Common myeloid progenitor, CD34-positive (primary cell): Measurements from ENCODE around the gene DZIP1L.

Experiments
- CTCF ChIA-PET: fragments of 350-600 bp; sonication (Branson Sonifier 250); formaldehyde crosslinking; loops from one replicate; lab custom pipeline; 2021; ENCODE audit warnings: antibody characterized with exemption; lab: Charles Lee
- POLR2A ChIA-PET: fragments of 350-600 bp; sonication (Branson Sonifier 250); formaldehyde crosslinking; loops from one replicate; lab custom pipeline; 2021; ENCODE audit warnings: antibody characterized with exemption; lab: Charles Lee
- DNase-seq, 3 donors: peaks; one replicate each; pipeline versions ENCODE4 v3.0.0 to v3.0.0-alpha.2; 2013
- H3K27ac ChIP-seq, 2 experiments: 1 replicate in 1 of 2; 2 replicates in 1 of 2; pipeline ENCODE4 v1.7.0; 2013; ENCODE audit warnings: inconsistent platforms in 2 of 2, low read length in 2 of 2, mild to moderate bottlenecking in 2 of 2, low read depth in 1 of 2, moderate library complexity in 1 of 2; ENCODE audit not compliant: severe bottlenecking in 2 of 2, insufficient read depth in 1 of 2, poor library complexity in 1 of 2
- H3K27me3 ChIP-seq, 5 experiments: replicated peaks in 2 of 5; 1 replicate in 3 of 5; 2 replicates in 2 of 5; pipeline versions ENCODE4 v1.6.1 to v1.7.0; 2013; ENCODE audit warnings: low read length in 4 of 5, mild to moderate bottlenecking in 2 of 5, moderate library complexity in 2 of 5, inconsistent platforms in 1 of 5; ENCODE audit not compliant: insufficient read depth in 5 of 5, control insufficient read depth in 4 of 5
- H3K36me3 ChIP-seq, 4 experiments: 1 replicate in 2 of 4; 2 replicates in 2 of 4; pipeline versions ENCODE4 v1.6.1 to v1.7.0; 2013; ENCODE audit warnings: low read length in 3 of 4, control low read depth in 1 of 4, mild to moderate bottlenecking in 1 of 4; ENCODE audit not compliant: control insufficient read depth in 4 of 4, insufficient read depth in 4 of 4
- H3K4me1 ChIP-seq, 4 experiments: 1 replicate in 3 of 4; 2 replicates in 1 of 4; pipeline versions ENCODE4 v1.6.1 to v1.7.1; 2013; ENCODE audit warnings: low read length in 3 of 4, mild to moderate bottlenecking in 3 of 4, control low read depth in 1 of 4, inconsistent platforms in 1 of 4, moderate library complexity in 1 of 4; ENCODE audit not compliant: control insufficient read depth in 4 of 4, insufficient read depth in 4 of 4; ENCODE audit errors: control extremely low read depth in 1 of 4
- H3K4me3 ChIP-seq, 7 experiments: 1 replicate in 4 of 7; 2 replicates in 3 of 7; pipeline versions ENCODE4 v1.5.1 to v1.7.0; 2013; ENCODE audit warnings: mild to moderate bottlenecking in 7 of 7, low read length in 6 of 7, moderate library complexity in 6 of 7, inconsistent platforms in 2 of 7, low read depth in 2 of 7, control low read depth in 1 of 7; ENCODE audit not compliant: insufficient read depth in 4 of 7, control insufficient read depth in 1 of 7; ENCODE audit errors: extremely low read depth in 1 of 7
- H3K9me3 ChIP-seq, 5 experiments: 1 replicate in 4 of 5; 2 replicates in 1 of 5; pipeline versions ENCODE4 v1.6.1 to v1.7.1; 2013; ENCODE audit warnings: low read length in 4 of 5, mild to moderate bottlenecking in 2 of 5, inconsistent platforms in 1 of 5, low read depth in 1 of 5, moderate library complexity in 1 of 5; ENCODE audit not compliant: control insufficient read depth in 4 of 5, insufficient read depth in 2 of 5; ENCODE audit errors: control extremely low read depth in 1 of 5
- WGBS: methylation state at CpG from one replicate; pipeline ENCODE4 v1.1.5; 2013; ENCODE audit not compliant: insufficient coverage; 5-methylcytosine and 5-hydroxymethylcytosine counted together

Gene DZIP1L

GRCh38 chr3:138082085-138082991 is 33.1 kb downstream of the DZIP1L start:
- Histone ChIP-seq H3K9me3 (no peaks in the 10 kb centered on the region), H3K27ac (no peak overlapping the region), H3K4me3 (no peak overlapping the region), H3K27me3 (no peaks in the 10 kb centered on the region), H3K36me3 (peaks cover 0 to 12% (median 0%) of the 10 kb centered on the region in 4 experiments), H3K4me1 (no peaks in the 10 kb centered on the region)
- ChIA-PET CTCF (interaction anchor here (1.0 to 1.9 kb wide), 5 partner anchors 12 to 36 kb away, joined by 3 to 7 read pairs (median 5); partner anchors contain the start of gene DZIP1L), POLR2A (no interaction called here)
- WGBS = 93% methylated on average over 4 of the region's 8 CpGs
- DNase-seq = peak in 2 of 3 donors; percentile 17 to 38

DNA sequence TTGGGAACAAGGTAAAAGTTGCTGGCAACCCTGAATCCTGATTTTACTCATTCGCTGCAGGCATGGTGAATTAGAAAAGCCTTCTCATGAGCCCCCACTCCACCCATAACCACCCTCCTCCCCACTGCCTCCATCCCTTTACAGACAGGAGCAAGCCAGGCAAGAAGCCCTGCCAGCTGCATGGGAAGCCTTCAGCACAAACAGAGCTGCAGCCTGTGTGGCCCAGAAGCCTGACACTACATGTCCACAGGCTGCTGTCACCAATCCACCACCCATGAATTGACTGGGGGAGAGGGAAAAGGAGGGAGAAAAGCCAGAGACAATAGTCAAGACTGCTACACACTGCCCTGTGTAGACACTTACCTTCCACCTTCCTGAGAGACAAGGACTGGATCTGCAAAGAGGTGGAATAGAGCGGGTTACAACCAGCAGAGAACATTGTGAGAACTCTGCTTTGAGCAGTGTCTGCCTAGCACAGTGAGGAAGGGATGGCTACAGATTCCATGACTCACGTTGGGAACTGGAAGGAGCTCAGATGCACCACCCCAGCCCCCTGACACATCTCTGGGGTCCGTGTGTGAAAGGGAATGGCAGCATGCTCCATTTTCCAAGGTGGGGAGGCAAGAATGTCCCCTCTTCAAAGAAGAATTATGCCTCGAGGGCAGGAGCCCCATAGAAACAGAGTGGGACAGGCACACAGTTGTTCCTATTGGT is 33.9 kb downstream of the DZIP1L start:
- Histone ChIP-seq H3K4me1 (no peaks in the 10 kb centered on the region), H3K27ac (no peak overlapping the region), H3K36me3 (peaks cover 0 to 13% (median 0%) of the 10 kb centered on the region in 4 experiments), H3K4me3 (no peak overlapping the region), H3K9me3 (no peaks in the 10 kb centered on the region), H3K27me3 (no peaks in the 10 kb centered on the region)
- DNase-seq = no peak
- WGBS = 96% methylated on average over 4 of the region's 5 CpGs
- ChIA-PET POLR2A (no interaction called here), CTCF (interaction anchor here (1.0 to 1.9 kb wide), 3 partner anchors 11 to 37 kb away, joined by 3 to 7 read pairs (median 7); partner anchors contain the start of gene DZIP1L)

- peaks cover 0 to 12% (median 0%) of the 10 kb centered on the region in 4 experiments for H3K36me3 ChIP-seq
- no peaks in the 10 kb centered on the region for H3K27me3 ChIP-seq
- no peaks in the 10 kb centered on the region for H3K9me3 ChIP-seq
- POLR2A ChIA-PET = no interaction called here
- no peaks in the 10 kb centered on the region for H3K4me1 ChIP-seq
- H3K27ac ChIP-seq = no peak overlapping the region
- 96% methylated on average over 5 of the region's 5 CpGs for WGBS
- CTCF ChIA-PET = interaction anchor here (0.7 to 1.1 kb wide), 4 partner anchors 9 to 28 kb away, joined by 3 to 4 read pairs (median 3); no protein-coding TSS in a partner anchor
- H3K4me3 ChIP-seq = no peak overlapping the region
- no peak for DNase-seq
These were observed 35.5 kb downstream of the DZIP1L start for GRCh38 chr3:138079901-138080300.

GRCh38 chr3:138078901-138079344 is 36.5 kb downstream of the DZIP1L start:
- peaks cover 0 to 10% (median 0%) of the 10 kb centered on the region in 4 experiments for H3K36me3 ChIP-seq
- no peak for DNase-seq
- no peak overlapping the region for H3K4me3 ChIP-seq
- CTCF ChIA-PET = interaction anchor here (1.1 kb wide), 1 partner anchor 10 kb away, joined by 3 read pairs; no protein-coding TSS in a partner anchor
- H3K4me1 ChIP-seq = no peaks in the 10 kb centered on the region
- no peak overlapping the region for H3K27ac ChIP-seq
- H3K27me3 ChIP-seq = no peaks in the 10 kb centered on the region
- POLR2A ChIA-PET = no interaction called here
- WGBS = 0% methylated on average over 1 of the region's 1 CpG
- H3K9me3 ChIP-seq = no peaks in the 10 kb centered on the region

DNA sequence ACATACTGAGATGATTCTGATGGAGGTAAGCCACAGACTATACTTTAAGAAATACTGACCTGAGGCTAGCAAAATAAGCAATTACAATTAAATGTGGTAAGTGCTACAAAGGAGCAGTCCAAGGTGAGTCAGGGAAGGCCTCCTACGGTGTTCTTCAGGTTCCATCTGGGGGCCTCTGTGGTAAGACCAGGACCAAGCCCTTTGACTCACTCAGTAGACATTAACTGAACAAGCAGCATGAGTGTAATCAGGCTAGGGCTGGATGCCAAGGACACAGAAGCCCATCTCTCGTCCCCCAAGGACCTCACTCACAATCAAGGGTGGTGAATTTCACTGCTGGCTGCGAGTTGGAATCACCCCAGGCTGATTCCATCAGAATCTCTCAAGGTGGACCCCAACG is 37.3 kb downstream of the DZIP1L start:
- Histone ChIP-seq H3K27ac (no peak overlapping the region), H3K4me1 (no peaks in the 10 kb centered on the region)
- CTCF ChIA-PET = no interaction called here

GRCh38 chr3:138072796-138073195 is 42.6 kb downstream of the DZIP1L start:
- ChIA-PET POLR2A (no interaction called here), CTCF (interaction anchor here (2.1 kb wide), 1 partner anchor 46 kb away, joined by 8 read pairs; no protein-coding TSS in a partner anchor)
- Histone ChIP-seq H3K4me3 (no peak overlapping the region), H3K27ac (no peak overlapping the region), H3K36me3 (peaks cover 0 to 7% (median 2%) of the 10 kb centered on the region in 4 experiments), H3K9me3 (no peaks in the 10 kb centered on the region), H3K27me3 (no peaks in the 10 kb centered on the region), H3K4me1 (no peaks in the 10 kb centered on the region)
- no peak for DNase-seq
- 95% methylated on average over 6 of the region's 8 CpGs for WGBS

More for the DNA sequence above, 37.3 kb downstream of the DZIP1L start:
- H3K4me3 ChIP-seq = no peak overlapping the region
- H3K9me3 ChIP-seq = no peaks in the 10 kb centered on the region
- no peak for DNase-seq
- POLR2A ChIA-PET = no interaction called here
- peaks cover 0 to 4% (median 1%) of the 10 kb centered on the region in 4 experiments for H3K36me3 ChIP-seq
- 100% methylated on average over 1 of the region's 4 CpGs for WGBS
- no peaks in the 10 kb centered on the region for H3K27me3 ChIP-seq
